GM12865 (cell line): ENCODE results near the gene COPS6.

Experiments used
- DNase-seq: peaks from one replicate; pipeline ENCODE4 v3.0.0; 2010; ENCODE audit warnings: low read depth
- H3K4me3 ChIP-seq: 2 replicates; pipeline ENCODE4 v1.5.1; 2011; ENCODE audit warnings: mild to moderate bottlenecking, low read depth, low read length, control low read depth
- CTCF ChIP-seq: IDR thresholded peaks from 2 replicates; pipeline ENCODE4 v1.5.1; 2011; ENCODE audit warnings: low read length, control low read depth, low read depth, inconsistent platforms; ENCODE audit not compliant: insufficient read depth; ENCODE audit errors: missing control alignments

The COPS6 gene

GRCh38 chr7:100088621-100089457, at the start of gene COPS6:
TSS of gene COPS6 (plus strand) at chr7:100088969. CDS start at chr7:100088991, 22 bp downstream.
- peak; percentile 90 for DNase-seq
- peak within 1 kb of the TSS; percentile 88 for H3K4me3 ChIP-seq
- no peak for TF ChIP-seq CTCF

GRCh38 chr7:100040575-100040974, 48.2 kb upstream of the COPS6 start:
- no peak for TF ChIP-seq CTCF
- no peak overlapping the region for H3K4me3 ChIP-seq
- DNase-seq = no peak

GRCh38 chr7:100044718-100045117, 44.1 kb upstream of the COPS6 start:
- DNase-seq = peak; percentile 64
- H3K4me3 ChIP-seq = no peak overlapping the region
- TF ChIP-seq CTCF = peak; percentile 14

GRCh38 chr7:100048680-100049079, 40.1 kb upstream of the COPS6 start:
- TF ChIP-seq CTCF = no peak
- no peak overlapping the region for H3K4me3 ChIP-seq
- no peak for DNase-seq

- peak within 1 kb of the TSS; percentile 75 for H3K4me3 ChIP-seq
- TF ChIP-seq CTCF = peak; percentile 5
- DNase-seq = peak; percentile 77
These were observed 39.1 kb upstream of the COPS6 start, which contains the start of gene ZSCAN21 for GRCh38 chr7:100049441-100050291. TSS of gene ZSCAN21 (plus strand) at chr7:100049774. CDS start at chr7:100057007, 7,233 bp downstream.

- H3K4me3 ChIP-seq = no peak overlapping the region
- TF ChIP-seq CTCF = no peak
- DNase-seq = no peak
These were observed 37.2 kb upstream of the COPS6 start for GRCh38 chr7:100051611-100052010.
